Adrenal gland (tissue), 5 donors: ENCODE measurements around the gene EPB42.

ENCODE experiments used
- POLR2A ChIP-seq, 2 donors: fragments of 450-650 bp; IDR thresholded peaks; one replicate each; pipeline ENCODE4 v1.6.1; 2017; ENCODE audit warnings: antibody characterized with exemption in 2 of 2, mild to moderate bottlenecking in 2 of 2, moderate library complexity in 1 of 2
- TF ChIP-seq, protein P1 (sequence below), 6 experiments: fragments of 450-650 bp in 4 of 6; fragments of 200-600 bp in 2 of 6; sonication (generic) in 1 of 6; IDR thresholded peaks; 1 replicate in 5 of 6; 2 replicates in 1 of 6; pipeline versions ENCODE4 v1.5.1 to v1.8.0; 2016 to 2021; ENCODE audit warnings: antibody characterized with exemption in 6 of 6, mild to moderate bottlenecking in 2 of 6, moderate library complexity in 1 of 6
- donor health status: DM: no; HTN: no; CAD: no.

DNA sequence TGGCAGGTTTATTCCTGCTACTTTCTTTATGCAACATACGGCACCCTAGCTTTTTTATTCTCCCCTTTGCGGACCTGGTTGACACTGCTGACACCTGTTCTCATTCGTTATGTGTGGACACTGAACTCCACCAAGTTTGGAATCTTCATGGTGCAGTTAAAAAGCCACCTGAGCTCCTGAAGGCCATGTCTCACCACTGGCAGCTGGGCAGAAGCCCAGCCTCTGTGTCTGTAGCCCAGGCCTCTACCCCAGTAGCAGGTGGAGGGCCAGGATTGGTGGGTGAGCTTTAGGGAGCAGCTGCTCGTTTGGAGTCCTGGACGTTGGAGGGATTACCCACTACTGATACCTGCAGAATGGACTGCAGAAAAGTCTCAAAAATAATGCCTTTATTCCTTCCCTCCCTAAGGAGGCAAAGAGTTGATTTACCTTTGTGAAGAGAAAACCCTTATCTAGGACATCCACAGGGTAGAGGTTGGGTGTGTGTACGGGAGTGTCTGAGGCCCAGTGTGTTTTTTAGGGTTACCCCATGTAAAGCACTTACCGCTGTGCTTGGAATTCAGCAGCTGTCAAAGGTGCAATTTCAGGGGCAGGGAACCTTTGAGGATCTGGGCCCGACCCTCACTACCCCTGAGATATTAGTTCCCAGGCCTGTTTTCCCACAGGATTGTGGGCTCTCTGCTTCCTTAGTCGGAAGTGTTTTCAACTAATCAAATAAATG is 36.3 kb downstream of the EPB42 start:
- TF ChIP-seq, protein P1, sequence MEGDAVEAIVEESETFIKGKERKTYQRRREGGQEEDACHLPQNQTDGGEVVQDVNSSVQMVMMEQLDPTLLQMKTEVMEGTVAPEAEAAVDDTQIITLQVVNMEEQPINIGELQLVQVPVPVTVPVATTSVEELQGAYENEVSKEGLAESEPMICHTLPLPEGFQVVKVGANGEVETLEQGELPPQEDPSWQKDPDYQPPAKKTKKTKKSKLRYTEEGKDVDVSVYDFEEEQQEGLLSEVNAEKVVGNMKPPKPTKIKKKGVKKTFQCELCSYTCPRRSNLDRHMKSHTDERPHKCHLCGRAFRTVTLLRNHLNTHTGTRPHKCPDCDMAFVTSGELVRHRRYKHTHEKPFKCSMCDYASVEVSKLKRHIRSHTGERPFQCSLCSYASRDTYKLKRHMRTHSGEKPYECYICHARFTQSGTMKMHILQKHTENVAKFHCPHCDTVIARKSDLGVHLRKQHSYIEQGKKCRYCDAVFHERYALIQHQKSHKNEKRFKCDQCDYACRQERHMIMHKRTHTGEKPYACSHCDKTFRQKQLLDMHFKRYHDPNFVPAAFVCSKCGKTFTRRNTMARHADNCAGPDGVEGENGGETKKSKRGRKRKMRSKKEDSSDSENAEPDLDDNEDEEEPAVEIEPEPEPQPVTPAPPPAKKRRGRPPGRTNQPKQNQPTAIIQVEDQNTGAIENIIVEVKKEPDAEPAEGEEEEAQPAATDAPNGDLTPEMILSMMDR (IDR thresholded peaks at IDR 0.05): no peak
- TF ChIP-seq POLR2A (IDR thresholded peaks at IDR 0.05): no peak
